HepG2 (cell line): Measurements from ENCODE around the gene HMCN2. TPM values are rescaled to one million over a fixed set of nuclear protein-coding genes. Genes with fewer than 3 reads are reported as not detected.
A peak's percentile ranks its signal among the peaks of the same experiment; 100 is the strongest.

ENCODE experiments used
- ATAC-seq: fragments of 200-7000 bp; cut with Tn5 transposase; 3 replicates; pipeline ENCODE4 v1.9.1; 2020; ENCODE audit warnings: mild to moderate bottlenecking, moderate library complexity
- BruUV-seq: library from RNA; stranded (reverse); fragments of 400-500 nt; replicated peaks from 2 replicates; lab custom pipeline; 2021; lab: Mats Ljungman, UMichigan
- CTCF ChIA-PET: fragments of 300-600 bp; formaldehyde crosslinking; extraction: SDS; loops from one replicate; lab custom pipeline; 2021; ENCODE audit warnings: low total read pairs, inconsistent platforms, low intra/inter-chr PET ratio; lab: Yijun Ruan, JAX
- POLR2A ChIA-PET: fragments of 350-600 bp; sonication (Branson Sonifier 250); formaldehyde crosslinking; loops from one replicate; lab custom pipeline; 2020; ENCODE audit warnings: antibody characterized with exemption, inconsistent platforms; lab: Yijun Ruan, JAX
- DNase-seq: peaks from one replicate; pipeline ENCODE4 v3.0.0-alpha.2; 2015; ENCODE audit warnings: low spot score
- FAIRE-seq: peaks from 3 replicates; lab custom pipeline; 2011; peaks lifted over from hg19 to GRCh38; lab: Jason Lieb, UNC
- H2AFZ ChIP-seq: one replicate; pipeline ENCODE4 v1.6.1; 2011; ENCODE audit warnings: low read length, inconsistent platforms
- H3K27ac ChIP-seq: fragments of 300-600 bp; 3 replicates; pipeline ENCODE4 v1.8.0; 2011; ENCODE audit warnings: mixed run types, mild to moderate bottlenecking, mixed read lengths, low read length, inconsistent platforms; ENCODE audit not compliant: insufficient read depth; ENCODE audit errors: extremely low read length
- H3K27me3 ChIP-seq, 2 experiments: fragments of 200-600 bp in 1 of 2; 2 replicates in 1 of 2; 3 replicates in 1 of 2; pipeline versions ENCODE4 v1.6.0 to v1.8.0; 2011; ENCODE audit warnings: low read length in 2 of 2, mild to moderate bottlenecking in 2 of 2, moderate library complexity in 2 of 2, inconsistent platforms in 1 of 2; ENCODE audit not compliant: insufficient read depth in 2 of 2, control insufficient read depth in 1 of 2
- H3K36me3 ChIP-seq, 2 experiments: fragments of 200-600 bp in 1 of 2; replicated peaks in 1 of 2; 2 replicates in 1 of 2; 3 replicates in 1 of 2; pipeline versions ENCODE4 v1.5.1 to v1.8.0; 2011; ENCODE audit warnings: low read length in 2 of 2, inconsistent platforms in 1 of 2; ENCODE audit not compliant: insufficient read depth in 2 of 2, control insufficient read depth in 1 of 2
- H3K4me1 ChIP-seq: 2 replicates; pipeline ENCODE4 v1.5.1; 2012; ENCODE audit warnings: low read length, inconsistent platforms; ENCODE audit not compliant: insufficient read depth
- H3K4me2 ChIP-seq: 2 replicates; pipeline ENCODE4 v1.6.0; 2011; ENCODE audit warnings: low read depth, low read length, inconsistent platforms
- H3K4me3 ChIP-seq, 3 experiments: fragments of 200-600 bp in 1 of 3; sonication (generic), shearing (Covaris generic) in 1 of 3; replicated peaks in 1 of 3; 2 replicates each; pipeline ENCODE4 v1.5.1; 2011 to 2016; ENCODE audit warnings: low read length in 3 of 3, inconsistent platforms in 2 of 3, low read depth in 2 of 3, mild to moderate bottlenecking in 2 of 3, control low read depth in 1 of 3, mixed read lengths in 1 of 3; ENCODE audit not compliant: insufficient read depth in 1 of 3
- H3K79me2 ChIP-seq: one replicate; pipeline ENCODE4 v1.6.1; 2011; ENCODE audit warnings: low read length, inconsistent platforms; ENCODE audit not compliant: insufficient read depth
- H3K9ac ChIP-seq: 2 replicates; pipeline ENCODE4 v1.6.0; 2011; ENCODE audit warnings: mild to moderate bottlenecking, low read depth, low read length, inconsistent platforms; ENCODE audit not compliant: insufficient read depth
- H3K9me3 ChIP-seq: 2 replicates; pipeline ENCODE4 v1.5.1; 2012; ENCODE audit warnings: mild to moderate bottlenecking, low read length
- H4K20me1 ChIP-seq: 2 replicates; pipeline ENCODE4 v1.6.0; 2011; ENCODE audit warnings: inconsistent platforms, mild to moderate bottlenecking, low read length, moderate library complexity; ENCODE audit not compliant: insufficient read depth
- DNMT3B ChIP-seq: conservative IDR thresholded peaks from 2 replicates; pipeline ENCODE4 v1.6.1; 2016; ENCODE audit warnings: missing biosample characterization, control low read depth
- NONO ChIP-seq, 2 experiments: fragments of 450-650 bp in 1 of 2; sonication (generic) in 1 of 2; formaldehyde crosslinking in 1 of 2; IDR thresholded peaks in 1 of 2; conservative IDR thresholded peaks in 1 of 2; 2 replicates each; pipeline versions ENCODE4 v1.6.1 to v1.8.0; 2017 to 2022; ENCODE audit warnings: mild to moderate bottlenecking in 1 of 2, missing genetic modification reagents in 1 of 2, moderate library complexity in 1 of 2
- RFXAP ChIP-seq: sonication (generic); formaldehyde crosslinking; IDR thresholded peaks from 2 replicates; pipeline ENCODE4 v1.4.0; 2020; ENCODE audit warnings: missing genetic modification reagents, borderline replicate concordance
- SNAI1 ChIP-seq: sonication (generic); formaldehyde crosslinking; IDR thresholded peaks from 2 replicates; pipeline ENCODE4 v1.5.0; 2020; ENCODE audit warnings: mild to moderate bottlenecking, missing genetic modification reagents, borderline replicate concordance
- ZBTB21 ChIP-seq: sonication (generic); formaldehyde crosslinking; IDR thresholded peaks from 2 replicates; pipeline ENCODE4 v1.4.0; 2020; ENCODE audit warnings: missing genetic modification reagents
- ZNF296 ChIP-seq: sonication (generic); formaldehyde crosslinking; conservative IDR thresholded peaks from 2 replicates; pipeline ENCODE4 v1.5.0; 2020; ENCODE audit warnings: mild to moderate bottlenecking, missing genetic modification reagents
- ZNF772 ChIP-seq: sonication (generic); formaldehyde crosslinking; IDR thresholded peaks from 2 replicates; pipeline ENCODE4 v1.5.0; 2020; ENCODE audit warnings: mild to moderate bottlenecking, missing genetic modification reagents
- WGBS: methylation state at CpG from one replicate; pipeline ENCODE4 v1.1.6; 2017; ENCODE audit warnings: low lambda C conversion rate; 5-methylcytosine and 5-hydroxymethylcytosine counted together
- in situ Hi-C: cut with HindIII; loops from 2 replicates; pipeline ENCODE4 v1.10.0; 2017; ENCODE audit warnings: low pct_unique_long_range_greater_than_20kb; ENCODE audit not compliant: extremely low pct_ligation_motif_present
- intact Hi-C: fragments of 100-400 bp; cut with micrococcal nuclease; formaldehyde crosslinking; loops from one replicate; pipeline ENCODE4 v1.10.0; 2022; ENCODE audit not compliant: unreplicated experiment
- polyA plus RNA-seq, 8 experiments: library from polyadenylated mRNA; depleted of rRNA in 3 of 8; stranded (reverse) in 7 of 8; unstranded in 1 of 8; fragments of >200 nt; fragmentation: Illumina TruSeq in 4 of 8; extraction: Trizol in 4 of 8; gene quantifications; 2 replicates each; pipeline versions ENCODE4 v1.2.1 to v1.2.3, GENCODE V29; 2011 to 2016; ENCODE audit warnings: low read depth in 4 of 8, missing spikeins in 1 of 8, mixed read lengths in 1 of 8; ENCODE audit not compliant: insufficient read depth in 1 of 8
- total RNA-seq, 5 experiments: library from RNA; depleted of rRNA; stranded (reverse); fragments of >200 nt; fragmentation: Illumina TruSeq; extraction: Trizol; gene quantifications; 2 replicates each; pipeline ENCODE4 v1.2.3, GENCODE V29; 2016; ENCODE audit warnings: low read depth in 1 of 5
- TF ChIP-seq, protein P1 (sequence below): sonication (generic); formaldehyde crosslinking; IDR thresholded peaks from 2 replicates; pipeline ENCODE4 v1.4.0; 2020; ENCODE audit warnings: missing genetic modification reagents, borderline replicate concordance

Gene HMCN2
- total and polyA plus RNA-seq, 2 of the 13 experiments (the other 11 are each of a cell fraction or from before 2014, with no cell fraction given): 0.09 TPM; not detected in 1

GRCh38 chr9:130372057-130372456, 106.5 kb downstream of the HMCN2 start (continued):
- TF ChIP-seq, protein P1, sequence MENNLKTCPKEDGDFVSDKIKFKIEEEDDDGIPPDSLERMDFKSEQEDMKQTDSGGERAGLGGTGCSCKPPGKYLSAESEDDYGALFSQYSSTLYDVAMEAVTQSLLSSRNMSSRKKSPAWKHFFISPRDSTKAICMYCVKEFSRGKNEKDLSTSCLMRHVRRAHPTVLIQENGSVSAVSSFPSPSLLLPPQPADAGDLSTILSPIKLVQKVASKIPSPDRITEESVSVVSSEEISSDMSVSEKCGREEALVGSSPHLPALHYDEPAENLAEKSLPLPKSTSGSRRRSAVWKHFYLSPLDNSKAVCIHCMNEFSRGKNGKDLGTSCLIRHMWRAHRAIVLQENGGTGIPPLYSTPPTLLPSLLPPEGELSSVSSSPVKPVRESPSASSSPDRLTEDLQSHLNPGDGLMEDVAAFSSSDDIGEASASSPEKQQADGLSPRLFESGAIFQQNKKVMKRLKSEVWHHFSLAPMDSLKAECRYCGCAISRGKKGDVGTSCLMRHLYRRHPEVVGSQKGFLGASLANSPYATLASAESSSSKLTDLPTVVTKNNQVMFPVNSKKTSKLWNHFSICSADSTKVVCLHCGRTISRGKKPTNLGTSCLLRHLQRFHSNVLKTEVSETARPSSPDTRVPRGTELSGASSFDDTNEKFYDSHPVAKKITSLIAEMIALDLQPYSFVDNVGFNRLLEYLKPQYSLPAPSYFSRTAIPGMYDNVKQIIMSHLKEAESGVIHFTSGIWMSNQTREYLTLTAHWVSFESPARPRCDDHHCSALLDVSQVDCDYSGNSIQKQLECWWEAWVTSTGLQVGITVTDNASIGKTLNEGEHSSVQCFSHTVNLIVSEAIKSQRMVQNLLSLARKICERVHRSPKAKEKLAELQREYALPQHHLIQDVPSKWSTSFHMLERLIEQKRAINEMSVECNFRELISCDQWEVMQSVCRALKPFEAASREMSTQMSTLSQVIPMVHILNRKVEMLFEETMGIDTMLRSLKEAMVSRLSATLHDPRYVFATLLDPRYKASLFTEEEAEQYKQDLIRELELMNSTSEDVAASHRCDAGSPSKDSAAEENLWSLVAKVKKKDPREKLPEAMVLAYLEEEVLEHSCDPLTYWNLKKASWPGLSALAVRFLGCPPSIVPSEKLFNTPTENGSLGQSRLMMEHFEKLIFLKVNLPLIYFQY: no peak
- TF ChIP-seq SNAI1 (CRISPR knock-in tag): no peak
- no peak for TF ChIP-seq RFXAP (CRISPR knock-in tag)
- no peak for TF ChIP-seq DNMT3B (CRISPR knock-in tag)
- TF ChIP-seq ZBTB21 (CRISPR knock-in tag): no peak
- TF ChIP-seq ZNF296: no peak
- TF ChIP-seq, all 625 proteins: peak for 0

- H3K9ac ChIP-seq: no peak overlapping the region
- POLR2A ChIA-PET: no interaction called here
Measured at GRCh38 chr9:130373679-130374325, 108.2 kb downstream of the HMCN2 start.

More at GRCh38 chr9:130373679-130374325, 108.2 kb downstream of the HMCN2 start:
- TF ChIP-seq NONO (IDR thresholded peaks at IDR 0.05): peak; percentile 15; the same call in 1 of the 2 replicates
- no peak for TF ChIP-seq NONO (CRISPR knock-in tag; conservative IDR thresholded peaks at IDR 0.05)
- no peak for TF ChIP-seq ZNF772 (CRISPR knock-in tag)
- ATAC-seq: no peak
- no peaks in the 10 kb centered on the region for H3K79me2 ChIP-seq
- CTCF ChIA-PET: no interaction called here
- H4K20me1 ChIP-seq: no peaks in the 10 kb centered on the region
- WGBS: 3% methylated on average over 2 of the region's 2 CpGs
- H3K36me3 ChIP-seq: no peaks in the 10 kb centered on the region
- H2AFZ ChIP-seq: no peak overlapping the region
- in situ Hi-C loops: no loop called here
- intact Hi-C loops: no loop called here
- no peak for FAIRE-seq
- H3K4me3 ChIP-seq: no peak overlapping the region
- H3K9me3 ChIP-seq: no peaks in the 10 kb centered on the region
- BruUV-seq: no TSS peak
- DNase-seq: no peak
- peaks cover 2 to 11% of the 10 kb centered on the region in 2 experiments; a peak in 1 of 5 replicates for H3K27me3 ChIP-seq
- H3K4me1 ChIP-seq: no peaks in the 10 kb centered on the region
- H3K27ac ChIP-seq: no peak overlapping the region
- no peak overlapping the region for H3K4me2 ChIP-seq
